Measurements from ENCODE around the gene WDR37. TPM values are rescaled to one million over a fixed set of nuclear protein-coding genes. Genes with fewer than 3 reads are reported as not detected.

WDR37 gene, protein sequence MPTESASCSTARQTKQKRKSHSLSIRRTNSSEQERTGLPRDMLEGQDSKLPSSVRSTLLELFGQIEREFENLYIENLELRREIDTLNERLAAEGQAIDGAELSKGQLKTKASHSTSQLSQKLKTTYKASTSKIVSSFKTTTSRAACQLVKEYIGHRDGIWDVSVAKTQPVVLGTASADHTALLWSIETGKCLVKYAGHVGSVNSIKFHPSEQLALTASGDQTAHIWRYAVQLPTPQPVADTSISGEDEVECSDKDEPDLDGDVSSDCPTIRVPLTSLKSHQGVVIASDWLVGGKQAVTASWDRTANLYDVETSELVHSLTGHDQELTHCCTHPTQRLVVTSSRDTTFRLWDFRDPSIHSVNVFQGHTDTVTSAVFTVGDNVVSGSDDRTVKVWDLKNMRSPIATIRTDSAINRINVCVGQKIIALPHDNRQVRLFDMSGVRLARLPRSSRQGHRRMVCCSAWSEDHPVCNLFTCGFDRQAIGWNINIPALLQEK
- total RNA-seq, result 37.1 TPM

DNA sequence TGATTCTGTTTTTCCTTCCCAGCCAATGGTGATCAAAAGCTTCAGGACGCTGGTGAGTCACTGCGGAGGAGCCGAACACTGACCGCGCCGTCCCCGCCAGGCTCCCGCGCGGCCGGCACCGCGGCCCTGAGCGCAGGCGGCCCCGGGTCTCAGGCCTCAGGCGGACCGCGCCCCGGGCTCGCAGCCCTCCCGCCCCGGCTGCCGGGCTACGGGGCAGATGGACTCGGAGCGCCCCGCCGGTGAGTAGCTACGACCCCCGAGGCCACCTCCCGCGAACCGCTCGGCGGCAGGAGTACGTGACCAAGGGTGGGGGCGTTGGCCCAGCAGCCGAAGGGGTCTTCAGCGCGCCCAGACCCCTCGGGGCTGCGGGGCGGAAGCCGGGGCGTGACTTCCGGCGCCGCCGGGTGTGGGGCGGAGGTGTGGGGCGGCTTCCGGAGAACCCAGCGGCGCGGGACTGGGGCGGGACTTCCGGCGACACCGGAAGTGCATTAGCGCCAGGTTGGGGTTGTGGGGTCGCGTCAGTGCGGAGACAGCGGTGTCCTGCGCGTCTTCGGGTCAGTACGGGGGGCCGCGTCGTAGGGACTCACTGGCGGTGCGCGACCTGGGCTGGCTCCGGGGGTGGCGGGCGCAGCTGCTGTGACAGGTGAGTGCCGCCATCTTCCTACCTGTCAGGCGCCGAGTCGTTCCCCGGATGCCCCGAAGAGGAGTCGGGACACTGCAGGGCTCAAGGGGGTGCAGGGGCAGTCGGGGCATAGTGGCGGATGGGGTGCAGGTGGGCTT is at the start of gene WDR37:
TSS of gene WDR37 (plus strand) at position 60 of the 780 bp plus-strand sequence. CDS start 15,771 bp downstream, outside the sequence.

GRCh38 chr10:1025683-1026082 is 30.5 kb upstream of the WDR37 start, which contains the start of gene IDI2:
TSS of gene IDI2 (minus strand) at chr10:1025859. CDS start at chr10:1024723, 1,136 bp downstream.

DNA sequence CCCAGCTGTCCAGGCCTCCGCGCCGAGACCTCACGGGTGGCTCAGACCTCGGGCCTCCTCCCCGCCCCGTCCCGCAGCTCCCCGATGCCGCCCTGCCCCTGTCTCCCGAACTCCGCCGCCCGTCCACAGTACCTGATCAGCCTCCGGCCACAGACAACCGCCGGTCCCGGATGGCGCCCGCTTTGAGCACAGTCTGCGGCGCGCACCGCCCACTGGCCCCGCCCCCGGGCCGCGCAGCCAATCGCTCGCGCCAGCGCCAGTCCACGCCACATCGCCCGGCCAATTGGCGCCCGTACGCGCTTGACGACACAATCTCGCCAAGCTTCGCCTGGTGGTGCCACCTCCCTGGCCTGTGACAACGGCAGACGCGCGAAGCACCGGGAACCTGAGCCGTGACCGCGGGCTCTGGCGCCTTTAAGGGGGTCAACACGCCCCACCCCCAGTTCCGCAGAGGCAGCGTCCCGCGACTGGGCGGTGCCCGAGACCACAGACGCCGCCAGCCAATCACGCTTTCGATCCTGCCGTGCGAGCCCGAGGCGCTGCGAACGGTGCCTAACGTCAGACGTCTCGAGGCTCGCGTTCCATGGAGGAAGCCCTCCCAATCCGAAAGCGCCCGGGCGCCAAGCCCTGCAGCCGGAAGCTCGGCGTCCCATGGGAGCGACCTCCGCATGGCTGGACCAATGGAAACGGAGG is 7.3 kb upstream of the WDR37 start, which contains the start of gene IDI1:
TSS of gene IDI1 (minus strand) at position 388 of the 693 bp plus-strand sequence. CDS start at position 272, 116 bp downstream.

Other genes starting within 250 kb of the WDR37 start
- 37.6 TPM for gene LARP4B, start 124.7 kb upstream of the WDR37 start, total RNA-seq
- gene GTPBP4, start 68.0 kb upstream of the WDR37 start, total RNA-seq, result 20.5 TPM
- not detected for gene IDI2, start 30.5 kb upstream of the WDR37 start, total RNA-seq
- 156 TPM for gene IDI1, start 7.3 kb upstream of the WDR37 start, total RNA-seq

Measured in diencephalon (tissue), 1 donor.